Suprapubic skin (tissue), 4 donors: ENCODE measurements around the gene PLCG2.

Source experiments
- EP300 ChIP-seq: sonication (generic); formaldehyde crosslinking; IDR thresholded peaks from one replicate; pipeline ENCODE4 v1.6.1; 2017; ENCODE audit warnings: antibody characterized with exemption
- POLR2A ChIP-seq, 2 donors: fragments of 450-650 bp; IDR thresholded peaks; one replicate each; pipeline ENCODE4 v1.6.1; 2017; ENCODE audit warnings: antibody characterized with exemption in 2 of 2, mild to moderate bottlenecking in 2 of 2, moderate library complexity in 2 of 2
- POLR2AphosphoS5 ChIP-seq, 3 donors: sonication (generic); formaldehyde crosslinking; IDR thresholded peaks; one replicate each; pipeline ENCODE4 v1.6.1; 2017; ENCODE audit warnings: antibody characterized with exemption in 3 of 3
- TF ChIP-seq, protein P1 (sequence below), 2 donors: fragments of 200-600 bp in 1 of 2; fragments of 450-650 bp in 1 of 2; sonication (generic) in 1 of 2; IDR thresholded peaks; one replicate each; pipeline ENCODE4 v1.5.1; 2016 to 2019; ENCODE audit warnings: antibody characterized with exemption in 2 of 2, mild to moderate bottlenecking in 1 of 2, moderate library complexity in 1 of 2

- TF ChIP-seq, protein P1, sequence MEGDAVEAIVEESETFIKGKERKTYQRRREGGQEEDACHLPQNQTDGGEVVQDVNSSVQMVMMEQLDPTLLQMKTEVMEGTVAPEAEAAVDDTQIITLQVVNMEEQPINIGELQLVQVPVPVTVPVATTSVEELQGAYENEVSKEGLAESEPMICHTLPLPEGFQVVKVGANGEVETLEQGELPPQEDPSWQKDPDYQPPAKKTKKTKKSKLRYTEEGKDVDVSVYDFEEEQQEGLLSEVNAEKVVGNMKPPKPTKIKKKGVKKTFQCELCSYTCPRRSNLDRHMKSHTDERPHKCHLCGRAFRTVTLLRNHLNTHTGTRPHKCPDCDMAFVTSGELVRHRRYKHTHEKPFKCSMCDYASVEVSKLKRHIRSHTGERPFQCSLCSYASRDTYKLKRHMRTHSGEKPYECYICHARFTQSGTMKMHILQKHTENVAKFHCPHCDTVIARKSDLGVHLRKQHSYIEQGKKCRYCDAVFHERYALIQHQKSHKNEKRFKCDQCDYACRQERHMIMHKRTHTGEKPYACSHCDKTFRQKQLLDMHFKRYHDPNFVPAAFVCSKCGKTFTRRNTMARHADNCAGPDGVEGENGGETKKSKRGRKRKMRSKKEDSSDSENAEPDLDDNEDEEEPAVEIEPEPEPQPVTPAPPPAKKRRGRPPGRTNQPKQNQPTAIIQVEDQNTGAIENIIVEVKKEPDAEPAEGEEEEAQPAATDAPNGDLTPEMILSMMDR (IDR thresholded peaks at IDR 0.05): no peak
- TF ChIP-seq POLR2AphosphoS5 (IDR thresholded peaks at IDR 0.05) (no peak), POLR2A (IDR thresholded peaks at IDR 0.05) (no peak), EP300 (no peak)
Measured at GRCh38 chr16:81796583-81797346, 17.7 kb downstream of the PLCG2 start.
